Breast epithelium (tissue), 4 donors: ENCODE measurements around the gene OSBPL9. TPM values are rescaled to one million over a fixed set of nuclear protein-coding genes. Genes with fewer than 3 reads are reported as not detected.
A peak's percentile ranks its signal among the peaks of the same experiment; 100 is the strongest.

Source experiments
- DNase-seq, 2 donors: peaks; one replicate each; pipeline ENCODE4 v3.0.0-alpha.2; 2019; ENCODE audit warnings: low spot score in 2 of 2
- H3K27ac ChIP-seq, 2 donors: fragments of 200-600 bp; sonication (generic) in 1 of 2; one replicate each; pipeline ENCODE4 v1.5.1; 2016 to 2019; ENCODE audit warnings: mild to moderate bottlenecking in 1 of 2
- H3K27me3 ChIP-seq, 2 donors: fragments of 200-600 bp; sonication (generic) in 1 of 2; one replicate each; pipeline versions ENCODE4 v1.5.1 to v1.6.0; 2017 to 2019; ENCODE audit warnings: control low read depth in 1 of 2, mild to moderate bottlenecking in 1 of 2
- H3K36me3 ChIP-seq: fragments of 200-600 bp; one replicate; pipeline ENCODE4 v1.5.1; 2019
- H3K4me1 ChIP-seq, 2 donors: fragments of 200-600 bp; sonication (generic); one replicate each; pipeline ENCODE4 v1.5.1; 2016 to 2019; ENCODE audit warnings: control low read depth in 1 of 2
- H3K4me3 ChIP-seq, 3 donors: fragments of 200-600 bp; sonication (generic); 1 replicate in 2 of 3; 2 replicates in 1 of 3; pipeline ENCODE4 v1.5.1; 2016 to 2019; ENCODE audit warnings: mild to moderate bottlenecking in 3 of 3, moderate library complexity in 2 of 3
- H3K9me3 ChIP-seq, 2 donors: fragments of 200-600 bp; sonication (generic) in 1 of 2; one replicate each; pipeline ENCODE4 v1.5.1; 2016 to 2019; ENCODE audit warnings: control low read depth in 1 of 2
- POLR2A ChIP-seq: fragments of 450-650 bp; IDR thresholded peaks from one replicate; pipeline ENCODE4 v1.6.1; 2016; ENCODE audit warnings: antibody characterized with exemption, mild to moderate bottlenecking, moderate library complexity
- POLR2AphosphoS5 ChIP-seq, 3 donors: sonication (generic); formaldehyde crosslinking; IDR thresholded peaks; one replicate each; pipeline ENCODE4 v1.6.1; 2017; ENCODE audit warnings: antibody characterized with exemption in 3 of 3
- intact Hi-C: fragments of 100-400 bp; cut with DNase I; formaldehyde crosslinking; loops from one replicate; pipeline ENCODE4 v1.15.1; 2023; ENCODE audit warnings: low total_unique reads
- total RNA-seq, 3 donors: library from RNA; depleted of rRNA; stranded (reverse); fragments of >200 nt; gene quantifications; one replicate each; pipeline ENCODE4 v1.1.0, GENCODE V29; 2016
- TF ChIP-seq, protein P1 (sequence below), 3 donors: fragments of 450-650 bp; IDR thresholded peaks; one replicate each; pipeline ENCODE4 v1.5.1; 2016 to 2017; ENCODE audit warnings: antibody characterized with exemption in 3 of 3, mild to moderate bottlenecking in 3 of 3, moderate library complexity in 3 of 3

Gene OSBPL9
- total RNA-seq, 3 donors from 2014 or later: 107 to 213 (median 136) TPM

DNA sequence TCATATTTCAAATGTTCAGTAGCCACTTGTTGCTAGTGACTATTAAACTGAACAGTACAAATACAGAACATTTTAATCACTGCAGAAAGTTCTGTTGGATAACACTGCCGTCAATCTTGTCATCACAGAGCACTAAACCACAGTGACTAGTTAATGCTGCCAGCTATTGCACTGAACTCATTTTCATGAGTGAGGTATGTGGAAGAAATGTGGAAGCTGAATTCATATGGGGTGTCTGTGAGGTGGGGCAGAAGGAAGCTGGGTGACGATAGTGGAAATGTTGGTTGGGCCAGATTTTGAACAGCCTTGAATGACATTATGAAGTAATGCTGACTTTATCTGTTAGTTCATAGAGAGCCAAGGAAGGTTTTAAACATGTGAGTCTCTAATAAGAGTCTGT, 49.6 kb downstream of the OSBPL9 start:
- Histone ChIP-seq H3K9me3 (no peaks in the 10 kb centered on the region), H3K27ac (no peak overlapping the region), H3K4me1 (peaks cover 0 to 8% of the 10 kb centered on the region in 2 donors), H3K4me3 (no peak overlapping the region), H3K36me3 (no peaks in the 10 kb centered on the region), H3K27me3 (no peaks in the 10 kb centered on the region)
- intact Hi-C loops: no loop called here
- no peak for TF ChIP-seq POLR2A
- no peak for TF ChIP-seq POLR2AphosphoS5 (IDR thresholded peaks at IDR 0.05)
- no peak for DNase-seq

DNA sequence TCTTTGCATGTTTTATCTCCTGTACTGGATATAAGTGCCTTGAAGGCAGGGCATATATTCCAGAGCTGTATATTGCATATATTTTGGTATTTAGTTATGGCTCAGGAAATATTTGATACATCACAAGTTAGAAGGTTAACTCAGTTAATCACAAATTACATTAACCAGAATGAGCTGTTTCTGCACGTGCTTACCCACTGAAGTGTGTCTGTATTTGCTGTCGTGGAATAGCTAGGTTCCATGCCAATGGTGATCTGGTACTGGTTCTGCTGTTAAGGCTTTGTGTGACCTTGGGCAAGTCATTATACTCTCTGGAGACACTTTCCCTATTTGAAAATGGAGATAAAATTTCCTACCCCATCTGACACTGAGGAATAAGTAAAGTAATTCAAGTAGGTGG, 50.7 kb downstream of the OSBPL9 start:
- intact Hi-C loops: no loop called here
- TF ChIP-seq POLR2A (no peak), POLR2AphosphoS5 (IDR thresholded peaks at IDR 0.05) (no peak)
- TF ChIP-seq, protein P1, sequence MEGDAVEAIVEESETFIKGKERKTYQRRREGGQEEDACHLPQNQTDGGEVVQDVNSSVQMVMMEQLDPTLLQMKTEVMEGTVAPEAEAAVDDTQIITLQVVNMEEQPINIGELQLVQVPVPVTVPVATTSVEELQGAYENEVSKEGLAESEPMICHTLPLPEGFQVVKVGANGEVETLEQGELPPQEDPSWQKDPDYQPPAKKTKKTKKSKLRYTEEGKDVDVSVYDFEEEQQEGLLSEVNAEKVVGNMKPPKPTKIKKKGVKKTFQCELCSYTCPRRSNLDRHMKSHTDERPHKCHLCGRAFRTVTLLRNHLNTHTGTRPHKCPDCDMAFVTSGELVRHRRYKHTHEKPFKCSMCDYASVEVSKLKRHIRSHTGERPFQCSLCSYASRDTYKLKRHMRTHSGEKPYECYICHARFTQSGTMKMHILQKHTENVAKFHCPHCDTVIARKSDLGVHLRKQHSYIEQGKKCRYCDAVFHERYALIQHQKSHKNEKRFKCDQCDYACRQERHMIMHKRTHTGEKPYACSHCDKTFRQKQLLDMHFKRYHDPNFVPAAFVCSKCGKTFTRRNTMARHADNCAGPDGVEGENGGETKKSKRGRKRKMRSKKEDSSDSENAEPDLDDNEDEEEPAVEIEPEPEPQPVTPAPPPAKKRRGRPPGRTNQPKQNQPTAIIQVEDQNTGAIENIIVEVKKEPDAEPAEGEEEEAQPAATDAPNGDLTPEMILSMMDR (IDR thresholded peaks at IDR 0.05): no peak
- no peaks in the 10 kb centered on the region for H3K36me3 ChIP-seq
- no peak overlapping the region for H3K27ac ChIP-seq
- DNase-seq: no peak
- H3K4me3 ChIP-seq: no peak overlapping the region
- H3K9me3 ChIP-seq: no peaks in the 10 kb centered on the region
- peaks cover 0 to 8% of the 10 kb centered on the region in 2 donors for H3K4me1 ChIP-seq
- no peaks in the 10 kb centered on the region for H3K27me3 ChIP-seq

DNA sequence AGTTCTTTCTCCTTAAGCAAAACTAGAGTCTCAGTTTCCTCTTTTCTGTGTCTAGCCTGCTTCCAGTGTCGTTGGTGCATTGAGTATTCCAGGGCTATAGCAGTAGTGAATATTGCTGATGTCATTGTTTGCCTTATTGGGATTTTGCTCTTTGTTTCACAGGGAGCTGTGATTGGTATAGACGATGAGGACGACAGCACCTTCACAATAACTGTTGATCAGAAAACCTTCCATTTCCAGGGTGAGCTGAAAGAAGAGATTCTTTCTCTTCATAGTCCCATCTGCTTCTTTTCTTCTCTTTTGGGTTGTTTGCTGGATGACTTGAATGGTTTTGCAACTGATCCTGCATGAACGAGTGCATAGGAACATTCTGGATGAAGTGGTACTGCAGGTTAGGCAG, 52.4 kb downstream of the OSBPL9 start:
- Histone ChIP-seq H3K36me3 (no peaks in the 10 kb centered on the region), H3K9me3 (no peaks in the 10 kb centered on the region), H3K27me3 (no peaks in the 10 kb centered on the region), H3K27ac (no peak overlapping the region), H3K4me1 (peaks cover 0 to 8% of the 10 kb centered on the region in 2 donors), H3K4me3 (peak overlapping the region in 1 of 3 donors; percentile 1)
- TF ChIP-seq, protein P1 (IDR thresholded peaks at IDR 0.05): no peak
- TF ChIP-seq POLR2AphosphoS5 (IDR thresholded peaks at IDR 0.05) (no peak), POLR2A (no peak)
- no peak for DNase-seq
- intact Hi-C loops: no loop called here

DNA sequence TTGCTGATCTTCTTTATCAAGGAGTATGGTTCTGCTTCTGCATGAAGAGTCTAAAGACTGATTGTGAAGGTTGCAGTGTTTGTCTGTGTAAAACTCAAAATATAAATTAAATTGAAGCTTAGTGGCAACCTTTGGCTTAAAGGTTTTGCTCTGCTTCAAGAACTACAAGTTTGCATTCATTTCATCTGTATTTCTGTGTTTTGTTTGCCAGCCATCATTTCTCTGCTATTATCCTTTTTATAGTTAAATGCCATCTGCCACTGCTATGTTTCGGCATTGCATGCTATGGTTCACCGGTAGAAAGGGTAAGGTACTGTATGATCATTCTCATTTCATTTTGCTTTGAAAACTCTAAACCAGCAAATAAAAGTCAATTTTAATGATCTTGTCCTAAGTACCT, 52.9 kb downstream of the OSBPL9 start:
- Histone ChIP-seq H3K9me3 (no peaks in the 10 kb centered on the region), H3K4me3 (peak overlapping the region in 1 of 3 donors; percentile 1), H3K27me3 (no peaks in the 10 kb centered on the region), H3K4me1 (peaks cover 0 to 8% of the 10 kb centered on the region in 2 donors), H3K27ac (no peak overlapping the region), H3K36me3 (no peaks in the 10 kb centered on the region)
- intact Hi-C loops: no loop called here
- TF ChIP-seq POLR2A: no peak
- TF ChIP-seq POLR2AphosphoS5 (IDR thresholded peaks at IDR 0.05): no peak
- TF ChIP-seq, protein P1 (IDR thresholded peaks at IDR 0.05): no peak
- DNase-seq: no peak

DNA sequence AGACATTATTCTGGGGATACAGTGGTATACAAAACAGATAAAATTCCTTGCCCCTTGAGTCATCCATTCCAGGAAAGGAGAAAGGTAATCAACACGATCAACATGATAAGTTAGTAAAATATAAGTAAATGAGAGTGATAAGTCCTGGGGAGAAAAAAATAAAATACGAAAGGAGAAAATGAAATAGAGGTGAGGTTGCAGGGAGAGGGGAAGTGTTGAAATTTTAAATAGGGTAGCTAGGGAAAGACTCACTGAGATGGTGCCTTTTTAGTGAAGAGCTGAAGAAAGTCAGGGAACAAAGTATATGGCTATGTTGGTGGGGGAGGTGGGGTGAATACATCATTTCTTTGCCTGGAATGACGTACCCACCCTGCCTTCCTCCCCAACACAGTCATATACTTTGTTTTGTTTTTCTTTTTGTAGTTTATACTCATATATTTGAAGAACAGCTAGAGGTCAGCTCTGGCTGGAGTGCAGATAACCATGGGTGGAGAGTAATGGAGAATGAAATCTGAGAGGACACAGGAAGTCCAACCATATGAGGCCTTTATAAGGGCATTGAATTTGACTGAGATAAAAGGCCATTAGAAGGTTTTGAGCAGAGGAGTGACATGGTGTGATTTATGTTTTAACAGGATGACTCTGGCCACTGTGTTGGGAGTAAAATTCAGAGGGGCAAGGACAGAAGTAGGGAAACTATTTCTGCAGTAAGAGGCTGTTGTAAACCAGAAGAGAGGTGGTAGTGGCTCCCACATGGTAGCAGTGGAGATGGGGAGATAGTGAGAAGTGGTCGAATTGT, 54.8 kb downstream of the OSBPL9 start:
- H3K9me3 ChIP-seq: no peaks in the 10 kb centered on the region
- intact Hi-C loops: no loop called here
- DNase-seq: no peak
- TF ChIP-seq POLR2AphosphoS5 (IDR thresholded peaks at IDR 0.05) (no peak), POLR2A (no peak)
- TF ChIP-seq, protein P1 (IDR thresholded peaks at IDR 0.05): no peak
- peaks cover 0 to 8% of the 10 kb centered on the region in 2 donors for H3K4me1 ChIP-seq
- H3K27ac ChIP-seq: no peak overlapping the region
- no peaks in the 10 kb centered on the region for H3K36me3 ChIP-seq
- no peak overlapping the region for H3K4me3 ChIP-seq
- no peaks in the 10 kb centered on the region for H3K27me3 ChIP-seq
